ENCODE data around the gene USP17L18.
"Not testable (repeated sequence)": the region's sequence is repeated elsewhere in the genome, so short reads cannot be mapped to it uniquely, and the experiment has no call there.

Gene USP17L18

GRCh38 chr4:9271719-9272118 is 23.3 kb downstream of the USP17L18 start:
- CTCF ChIA-PET; H3K27me3 ChIP-seq (replicated peaks in 2 of 5; ENCODE audit: control insufficient read depth in 4 of 5, insufficient read depth in 5 of 5, low read length in 4 of 5); H3K27ac ChIP-seq (ENCODE audit: insufficient read depth in 1 of 2, low read depth in 1 of 2, low read length in 2 of 2, poor library complexity in 1 of 2, severe bottlenecking in 2 of 2); H3K4me3 ChIP-seq (ENCODE audit: control insufficient read depth in 1 of 7, extremely low read depth in 1 of 7, insufficient read depth in 4 of 7, low read depth in 2 of 7, low read length in 6 of 7); H3K9me3 ChIP-seq (ENCODE audit: control extremely low read depth in 1 of 5, control insufficient read depth in 4 of 5, insufficient read depth in 2 of 5, low read depth in 1 of 5, low read length in 4 of 5); POLR2A ChIA-PET; H3K36me3 ChIP-seq (ENCODE audit: control insufficient read depth in 4 of 4, insufficient read depth in 4 of 4, low read length in 3 of 4); H3K4me1 ChIP-seq (ENCODE audit: control extremely low read depth in 1 of 4, control insufficient read depth in 4 of 4, insufficient read depth in 4 of 4, low read length in 3 of 4); DNase-seq: not testable (repeated sequence)
- WGBS (ENCODE audit: insufficient coverage) = 96% methylated on average over 3 of the region's 10 CpGs
